ENCODE measurements around the gene EPHB2. TPM values are rescaled to one million over a fixed set of nuclear protein-coding genes. Genes with fewer than 3 reads are reported as not detected.

EPHB2 gene
- total and polyA plus RNA-seq, 2 of the 8 experiments (the other 6 are each of a cell fraction or from before 2014, with no cell fraction given): 15.8 to 17.2 TPM

GRCh38 chr1:22824975-22825374, 114.3 kb downstream of the EPHB2 start:
- H3K9ac ChIP-seq (replicated peaks in 1 of 4; ENCODE audit: extremely low read depth in 1 of 4, low read depth in 3 of 4, low read length in 3 of 4): no peak overlapping the region
- H3K18ac ChIP-seq (ENCODE audit: extremely low read depth, low read length): no peak overlapping the region
- H3K23me2 ChIP-seq (ENCODE audit: low read depth, low read length): no peaks in the 10 kb centered on the region
- peaks cover 0 to 2% of the 10 kb centered on the region in 2 experiments for H4K20me1 ChIP-seq (replicated peaks in 1 of 2; ENCODE audit: control insufficient read depth in 1 of 2, insufficient read depth in 2 of 2, low read length in 2 of 2)
- no peaks in the 10 kb centered on the region for H3K79me2 ChIP-seq (ENCODE audit: control insufficient read depth in 1 of 2, insufficient read depth in 2 of 2, low read length in 2 of 2)
- H4K5ac ChIP-seq (ENCODE audit: insufficient read length, low read depth, low read length): no peak overlapping the region
- H3K4me2 ChIP-seq (ENCODE audit: insufficient read depth in 1 of 2, low read depth in 2 of 2, low read length in 2 of 2): no peak overlapping the region
- no peak overlapping the region for H4K91ac ChIP-seq (replicated peaks; ENCODE audit: insufficient read length, low read length)
- no peak overlapping the region for H2BK12ac ChIP-seq (ENCODE audit: low read depth, low read length)
- H3K9me3 ChIP-seq (ENCODE audit: insufficient read depth in 2 of 2, low read depth in 1 of 2, low read length in 1 of 2): no peaks in the 10 kb centered on the region
- no peak for FAIRE-seq
- H3K4me3 ChIP-seq (ENCODE audit: extremely low read depth in 1 of 4, insufficient read depth in 2 of 4, low read depth in 3 of 4, low read length in 4 of 4): no peak overlapping the region
- H3K23ac ChIP-seq (ENCODE audit: insufficient read length): no peak overlapping the region
- no peaks in the 10 kb centered on the region for H3K36me3 ChIP-seq (ENCODE audit: control insufficient read depth in 2 of 4, insufficient read depth in 4 of 4, low read length in 3 of 4)
- no peak overlapping the region for H2BK120ac ChIP-seq (replicated peaks; ENCODE audit: low read depth, low read length)
- H3K27ac ChIP-seq (ENCODE audit: low read depth, low read length): no peak overlapping the region
- H4K8ac ChIP-seq (ENCODE audit: extremely low read depth, insufficient read depth, low read length): no peak overlapping the region
- 0 out of 2 replicates have a peak overlapping the region, but pooled peaks have one; percentile 76 for H2BK15ac ChIP-seq (ENCODE audit: low read length)
- POLR2A ChIA-PET (ENCODE audit: partially characterized antibody): interaction anchor here (1.3 to 1.4 kb wide), 2 partner anchors 12 to 16 kb away, joined by 3 to 4 read pairs; no protein-coding TSS in a partner anchor
- H2BK5ac ChIP-seq (ENCODE audit: low read depth, low read length): no peak overlapping the region
- no peak for DNase-seq (ENCODE audit: low read depth in 1 of 2, low spot score in 2 of 2)
- no peak overlapping the region for H3K14ac ChIP-seq (ENCODE audit: insufficient read length)
- no peak overlapping the region for H3K56ac ChIP-seq (replicated peaks; ENCODE audit: insufficient read length, low read depth, low read length)
- no peak overlapping the region for H2AFZ ChIP-seq (ENCODE audit: low read length)
- H3K27me3 ChIP-seq (replicated peaks in 1 of 4; ENCODE audit: control insufficient read depth in 3 of 4, extremely low read depth in 1 of 4, insufficient read depth in 3 of 4, low read length in 3 of 4): no peaks in the 10 kb centered on the region
- H3K4ac ChIP-seq (replicated peaks; ENCODE audit: insufficient read length, low read depth, low read length): no peak overlapping the region
- CTCF ChIA-PET (ENCODE audit: partially characterized antibody): interaction anchor here (0.6 to 3.2 kb wide), 8 partner anchors 8 to 95 kb away, joined by 3 to 16 read pairs (median 4); no protein-coding TSS in a partner anchor
- 92% methylated on average over 5 of the region's 5 CpGs; no CpG with 5 or more reads in 1 of the 2 experiments for WGBS, 2 experiments (ENCODE audit: extremely low coverage in 1 of 2, insufficient coverage in 1 of 2, insufficient read length in 1 of 2, insufficient replicate concordance in 2 of 2, low coverage in 1 of 2, low lambda C conversion rate in 2 of 2, missing lambda C conversion rate in 1 of 2)
- no peak overlapping the region for H2AK5ac ChIP-seq (ENCODE audit: low read depth, low read length)
- H3K79me1 ChIP-seq (ENCODE audit: low read depth, low read length): no peaks in the 10 kb centered on the region
- no peak overlapping the region for H2BK20ac ChIP-seq (ENCODE audit: low read length)
- peaks cover 14 to 23% (median 15%) of the 10 kb centered on the region in 4 experiments for H3K4me1 ChIP-seq (replicated peaks in 1 of 4; ENCODE audit: control insufficient read depth in 3 of 4, insufficient read depth in 4 of 4, low read length in 3 of 4)
- no peak for TF ChIP-seq CEBPB (IDR thresholded peaks at IDR 0.05; ENCODE audit: low read depth, low read length)
- no peak for TF ChIP-seq TEAD4 (IDR thresholded peaks at IDR 0.05; ENCODE audit: low read depth, low read length)
- no peak for TF ChIP-seq SAP30 (IDR thresholded peaks at IDR 0.05; ENCODE audit: insufficient read depth, insufficient replicate concordance, low read length)
- TF ChIP-seq SIX5 (IDR thresholded peaks at IDR 0.05; ENCODE audit: low read depth, low read length): no peak
- TF ChIP-seq CTBP2 (IDR thresholded peaks at IDR 0.05; ENCODE audit: borderline replicate concordance, insufficient read depth, insufficient read length, low read length): no peak
- TF ChIP-seq NANOG (IDR thresholded peaks at IDR 0.05; ENCODE audit: insufficient read depth, low read depth, low read length, poor library complexity, severe bottlenecking): no peak
- no peak for TF ChIP-seq PHF8 (conservative IDR thresholded peaks at IDR 0.05; ENCODE audit: low read depth, low read length)
- no peak for TF ChIP-seq ATF2 (IDR thresholded peaks at IDR 0.05; ENCODE audit: low read length)
- TF ChIP-seq BACH1 (IDR thresholded peaks at IDR 0.05; ENCODE audit: low read length): no peak
- TF ChIP-seq EP300 (IDR thresholded peaks at IDR 0.05; ENCODE audit: borderline replicate concordance in 1 of 2, low read depth in 2 of 2, low read length in 2 of 2): no peak
- no peak for TF ChIP-seq RAD21 (IDR thresholded peaks at IDR 0.05 in 1 of 2, conservative IDR thresholded peaks at IDR 0.05 in 1 of 2; ENCODE audit: low read depth in 2 of 2, low read length in 2 of 2)
